HG02870 (cell line): ENCODE results near the gene SLC2A8.
A peak's percentile ranks its signal among the peaks of the same experiment; 100 is the strongest.

ENCODE experiments used
- ATAC-seq: cut with Tn5 transposase; IDR thresholded peaks from one replicate; pipeline ENCODE4 v1.9.1; 2021; ENCODE audit warnings: mild to moderate bottlenecking, moderate library complexity; ENCODE audit not compliant: unreplicated experiment

SLC2A8 gene, protein sequence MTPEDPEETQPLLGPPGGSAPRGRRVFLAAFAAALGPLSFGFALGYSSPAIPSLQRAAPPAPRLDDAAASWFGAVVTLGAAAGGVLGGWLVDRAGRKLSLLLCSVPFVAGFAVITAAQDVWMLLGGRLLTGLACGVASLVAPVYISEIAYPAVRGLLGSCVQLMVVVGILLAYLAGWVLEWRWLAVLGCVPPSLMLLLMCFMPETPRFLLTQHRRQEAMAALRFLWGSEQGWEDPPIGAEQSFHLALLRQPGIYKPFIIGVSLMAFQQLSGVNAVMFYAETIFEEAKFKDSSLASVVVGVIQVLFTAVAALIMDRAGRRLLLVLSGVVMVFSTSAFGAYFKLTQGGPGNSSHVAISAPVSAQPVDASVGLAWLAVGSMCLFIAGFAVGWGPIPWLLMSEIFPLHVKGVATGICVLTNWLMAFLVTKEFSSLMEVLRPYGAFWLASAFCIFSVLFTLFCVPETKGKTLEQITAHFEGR

DNA sequence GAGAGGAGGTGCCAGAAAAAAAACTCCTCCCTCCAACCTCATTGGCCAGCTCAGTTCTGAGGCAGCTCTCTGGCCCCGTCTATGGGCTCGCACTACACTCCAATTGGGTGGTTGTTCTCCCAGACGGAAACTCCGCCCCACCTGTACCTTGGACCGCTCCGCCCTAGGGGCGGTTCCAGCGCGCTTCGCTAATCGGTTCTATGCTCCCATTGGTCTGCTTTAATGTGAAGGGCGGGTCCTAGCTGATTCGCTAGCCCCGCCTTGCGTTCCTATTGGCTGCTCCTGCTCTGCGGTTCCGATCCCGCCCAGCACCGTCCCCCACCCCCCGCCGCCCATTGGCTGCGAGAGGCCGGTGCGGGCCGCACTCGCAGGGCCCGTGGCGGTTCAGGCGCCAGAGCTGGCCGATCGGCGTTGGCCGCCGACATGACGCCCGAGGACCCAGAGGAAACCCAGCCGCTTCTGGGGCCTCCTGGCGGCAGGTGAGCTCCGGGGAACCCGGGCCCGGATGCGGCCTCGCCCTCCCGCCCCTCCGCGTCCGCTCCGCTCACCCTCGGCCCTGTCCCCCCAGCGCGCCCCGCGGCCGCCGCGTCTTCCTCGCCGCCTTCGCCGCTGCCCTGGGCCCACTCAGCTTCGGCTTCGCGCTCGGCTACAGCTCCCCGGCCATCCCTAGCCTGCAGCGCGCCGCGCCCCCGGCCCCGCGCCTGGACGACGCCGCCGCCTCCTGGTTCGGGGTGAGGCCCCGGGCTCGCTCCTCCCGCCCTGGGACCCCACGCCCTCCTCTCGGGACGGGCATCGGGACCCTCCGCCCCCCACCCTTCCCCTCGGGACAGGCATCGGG is at the start of gene SLC2A8:
Gene SLC2A8 (plus strand): TSS at position 362 of the 838 bp plus-strand sequence. CDS start 62 bp downstream, at position 424.
- ATAC-seq, result peak; percentile 96

GRCh38 chr9:127347831-127348776 is 48.9 kb upstream of the SLC2A8 start:
- no peak for ATAC-seq

DNA sequence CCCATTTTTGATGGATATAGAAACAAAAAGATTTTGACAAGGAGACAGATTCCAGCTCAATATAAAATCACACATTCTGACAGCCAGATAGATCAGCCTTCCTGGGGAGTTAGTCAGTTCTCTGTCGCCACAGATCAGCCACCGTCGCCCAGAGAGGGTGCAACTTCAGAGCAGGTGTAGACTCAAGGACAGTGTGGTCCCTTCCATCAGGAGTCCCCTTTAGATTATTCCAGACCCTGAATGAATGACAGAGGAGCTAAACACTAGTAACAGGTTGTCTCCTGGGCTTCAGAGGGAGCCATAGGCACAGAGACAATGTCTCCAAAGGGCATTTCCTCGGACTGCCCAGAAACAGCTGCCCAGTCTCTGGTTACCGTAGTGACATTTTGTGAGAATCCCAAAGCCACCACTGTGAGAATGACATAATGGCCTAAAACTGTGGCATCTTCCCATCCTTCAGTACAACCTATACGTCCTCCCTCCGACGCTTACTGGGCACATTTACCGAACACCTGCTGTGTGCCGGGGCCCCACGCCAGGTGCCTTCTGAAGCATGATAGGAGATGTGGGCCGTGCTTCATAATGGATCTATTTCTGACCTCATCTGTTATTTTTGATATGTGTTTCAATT is 47.4 kb upstream of the SLC2A8 start:
- ATAC-seq, result no peak

GRCh38 chr9:127351182-127352166 is 45.5 kb upstream of the SLC2A8 start:
- ATAC-seq, result no peak

DNA sequence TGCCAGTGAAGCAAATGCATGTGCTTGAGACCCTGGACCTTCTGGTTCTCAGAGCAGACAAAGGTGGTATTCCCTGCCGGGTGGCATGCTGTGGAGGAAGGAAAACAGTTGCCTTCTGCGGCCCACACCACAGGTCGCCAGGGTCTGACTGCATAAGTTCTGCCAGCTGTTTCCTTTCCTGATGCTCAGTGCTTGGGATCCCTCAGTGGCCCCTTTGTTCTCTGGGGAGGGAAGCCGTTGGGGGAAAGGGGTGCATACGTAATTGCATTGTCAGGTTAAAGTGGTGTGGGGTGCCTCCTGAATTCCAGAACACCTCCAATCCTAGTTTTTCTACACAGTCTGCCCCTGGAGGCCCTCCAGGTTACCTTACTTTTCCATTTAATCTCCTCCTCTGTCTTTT is 43.1 kb upstream of the SLC2A8 start:
- no peak for ATAC-seq

DNA sequence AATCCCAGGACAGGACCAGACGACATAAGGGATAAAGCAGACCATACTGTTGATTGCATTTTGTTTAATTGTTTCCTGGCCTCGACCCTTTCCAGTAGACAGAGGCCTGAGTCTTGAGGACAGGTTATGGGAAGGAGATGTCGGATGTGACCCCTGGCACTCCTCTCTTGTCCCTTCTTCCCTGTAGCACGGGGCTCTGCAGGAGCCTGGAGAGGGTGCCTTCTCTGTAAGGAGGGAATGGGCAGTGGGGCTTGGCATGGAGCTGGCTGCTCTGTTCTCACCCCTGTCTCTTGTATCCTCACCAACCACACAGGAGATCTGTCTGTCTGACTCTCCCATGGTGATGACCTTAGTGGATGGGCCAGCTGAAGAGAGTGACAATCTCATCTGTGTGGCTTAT is 40.1 kb upstream of the SLC2A8 start:
- no peak for ATAC-seq

GRCh38 chr9:127358023-127358535 is 38.9 kb upstream of the SLC2A8 start:
- ATAC-seq, result no peak

- no peak for ATAC-seq
These were observed 38.2 kb upstream of the SLC2A8 start for GRCh38 chr9:127358770-127359169.

DNA sequence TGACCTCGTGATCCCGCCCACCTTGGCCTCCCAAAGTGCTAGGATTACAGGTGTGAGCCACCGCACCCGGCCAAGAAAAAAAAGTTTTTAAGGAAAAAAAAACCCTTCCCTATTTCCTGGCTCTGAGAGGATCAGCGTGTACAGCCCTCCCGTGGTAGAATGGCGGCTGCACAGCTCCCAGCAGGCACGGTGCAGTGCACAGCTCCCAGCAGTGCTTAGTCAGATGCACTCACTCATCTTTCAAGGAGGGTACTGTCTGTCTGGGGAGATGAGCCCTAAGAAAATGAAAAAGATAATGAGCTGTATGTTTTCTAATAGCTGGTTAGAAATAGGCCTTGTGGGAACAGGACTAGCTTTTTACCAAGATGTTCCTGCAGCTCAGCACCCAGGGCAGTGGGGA is 36.7 kb upstream of the SLC2A8 start:
- ATAC-seq, result no peak

- no peak for ATAC-seq
These were observed 36.1 kb upstream of the SLC2A8 start for GRCh38 chr9:127360829-127361228.

- ATAC-seq, result no peak
These were observed 35.4 kb upstream of the SLC2A8 start for GRCh38 chr9:127361561-127361960.

GRCh38 chr9:127362829-127363228 is 34.1 kb upstream of the SLC2A8 start:
- ATAC-seq, result no peak

DNA sequence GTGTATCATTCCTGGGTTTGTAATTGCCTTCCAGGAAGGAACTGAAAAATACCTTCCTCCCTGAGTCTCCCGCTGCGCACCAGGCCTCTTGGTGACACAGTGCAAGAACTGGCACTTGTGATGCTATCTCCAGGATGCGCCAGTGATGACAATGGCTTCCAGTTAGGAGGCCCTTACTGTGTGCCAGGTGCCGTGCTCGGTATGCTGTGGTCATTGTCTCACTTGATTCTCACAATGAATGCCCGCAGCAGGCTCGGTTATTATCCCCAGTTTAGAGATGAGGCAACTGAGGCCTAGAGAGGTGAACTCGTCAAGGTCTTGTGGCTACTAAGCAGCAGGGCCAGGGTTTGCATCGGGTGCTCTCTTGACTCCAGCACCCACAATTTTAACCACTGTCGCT is 31.5 kb upstream of the SLC2A8 start:
- no peak for ATAC-seq

DNA sequence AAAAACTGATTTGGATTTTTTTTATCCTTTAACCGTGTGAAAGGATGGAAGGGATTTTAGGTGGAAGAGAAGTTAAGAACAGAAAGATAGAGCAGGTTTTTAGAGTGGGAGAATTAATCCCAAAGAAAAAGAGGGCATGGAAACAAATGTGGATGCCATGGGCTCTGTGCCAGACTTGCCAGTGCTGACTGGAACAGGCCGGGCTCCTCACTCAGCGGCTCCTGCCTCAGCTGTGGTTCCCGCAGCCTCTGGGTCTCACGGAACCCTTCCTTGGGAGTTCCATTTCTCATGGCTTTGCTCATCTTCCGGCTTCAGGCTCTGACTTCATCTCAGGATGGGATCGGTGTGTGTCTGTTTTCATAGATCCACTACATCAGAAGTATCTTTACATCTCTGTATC is 30.4 kb upstream of the SLC2A8 start:
- no peak for ATAC-seq

GRCh38 chr9:127368852-127369402 is 28.0 kb upstream of the SLC2A8 start:
- ATAC-seq, result no peak

GRCh38 chr9:127369428-127369827 is 27.5 kb upstream of the SLC2A8 start:
- ATAC-seq, result no peak

DNA sequence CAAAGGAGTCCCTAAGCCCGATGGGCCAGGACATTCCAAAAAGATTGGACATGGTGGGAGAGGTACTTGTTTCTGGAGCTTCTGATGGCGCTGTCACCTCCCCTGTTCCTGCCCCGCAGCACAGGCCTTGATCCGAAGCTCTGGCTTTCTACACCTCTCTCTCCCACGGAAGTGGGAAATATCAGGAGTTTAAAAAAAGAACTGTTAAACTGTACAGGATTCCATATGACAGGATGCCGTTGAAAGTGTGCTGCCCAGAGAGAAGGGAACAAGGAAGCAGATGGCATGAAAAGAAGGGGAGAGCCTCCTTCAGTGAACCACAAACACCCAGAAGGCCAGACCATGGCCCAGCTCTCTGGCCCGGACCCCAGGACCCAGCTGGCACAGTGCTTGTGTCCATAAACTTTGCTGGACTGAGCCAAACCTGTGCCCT is 26.8 kb upstream of the SLC2A8 start:
- ATAC-seq, result no peak
